Measurements from ENCODE around the gene ARHGAP12.
A peak's percentile ranks its signal among the peaks of the same experiment; 100 is the strongest.

Gene ARHGAP12

GRCh38 chr10:31768467-31768866 is 160.2 kb downstream of the ARHGAP12 start:
- Histone ChIP-seq H3K4me3 (ENCODE audit: low read depth in 1 of 2, low read length in 2 of 2) (no peak overlapping the region), H4K20me1 (ENCODE audit: insufficient read depth, low read length) (no peaks in the 10 kb centered on the region), H3K9me3 (ENCODE audit: insufficient read depth, low read length, severe bottlenecking) (no peaks in the 10 kb centered on the region), H3K4me2 (ENCODE audit: insufficient read depth, low read length) (no peak overlapping the region), H3K79me2 (ENCODE audit: insufficient read depth, low read length) (no peaks in the 10 kb centered on the region), H3K36me3 (ENCODE audit: insufficient read depth, low read length) (no peaks in the 10 kb centered on the region), H2AFZ (ENCODE audit: low read depth, low read length) (no peak overlapping the region), H3K27me3 (ENCODE audit: insufficient read depth, low read length, poor library complexity) (no peaks in the 10 kb centered on the region), H3K9ac (ENCODE audit: low read depth, low read length) (no peak overlapping the region), H3K27ac (ENCODE audit: low read length) (no peak overlapping the region), H3K4me1 (ENCODE audit: insufficient read depth, low read length) (no peaks in the 10 kb centered on the region)
- no peak for DNase-seq
- ATAC-seq (ENCODE audit: insufficient read depth, low read depth), result no peak
- TF ChIP-seq CTCF (IDR thresholded peaks at IDR 0.05; ENCODE audit: borderline replicate concordance, extremely low read depth, low read length, poor library complexity, severe bottlenecking) (no peak), EZH2 (IDR thresholded peaks at IDR 0.05; ENCODE audit: borderline replicate concordance, low read depth, low read length, severe bottlenecking) (no peak)

GRCh38 chr10:31765541-31765940 is 163.1 kb downstream of the ARHGAP12 start:
- no peak overlapping the region for H3K4me3 ChIP-seq (ENCODE audit: low read depth in 1 of 2, low read length in 2 of 2)
- no peak overlapping the region for H3K4me2 ChIP-seq (ENCODE audit: insufficient read depth, low read length)
- H3K4me1 ChIP-seq (ENCODE audit: insufficient read depth, low read length), result peaks cover 8% of the 10 kb centered on the region
- H2AFZ ChIP-seq (ENCODE audit: low read depth, low read length), result 0 out of 2 replicates have a peak overlapping the region, but pooled peaks have one; percentile 26
- DNase-seq (no peak), ATAC-seq (ENCODE audit: insufficient read depth, low read depth) (no peak)
- no peaks in the 10 kb centered on the region for H3K36me3 ChIP-seq (ENCODE audit: insufficient read depth, low read length)
- no peaks in the 10 kb centered on the region for H3K9me3 ChIP-seq (ENCODE audit: insufficient read depth, low read length, severe bottlenecking)
- no peak overlapping the region for H3K27ac ChIP-seq (ENCODE audit: low read length)
- no peak for TF ChIP-seq EZH2 (IDR thresholded peaks at IDR 0.05; ENCODE audit: borderline replicate concordance, low read depth, low read length, severe bottlenecking)
- no peak for TF ChIP-seq CTCF (IDR thresholded peaks at IDR 0.05; ENCODE audit: borderline replicate concordance, extremely low read depth, low read length, poor library complexity, severe bottlenecking)
- no peaks in the 10 kb centered on the region for H4K20me1 ChIP-seq (ENCODE audit: insufficient read depth, low read length)
- no peak overlapping the region for H3K9ac ChIP-seq (ENCODE audit: low read depth, low read length)
- no peaks in the 10 kb centered on the region for H3K27me3 ChIP-seq (ENCODE audit: insufficient read depth, low read length, poor library complexity)
- H3K79me2 ChIP-seq (ENCODE audit: insufficient read depth, low read length), result no peaks in the 10 kb centered on the region

- Histone ChIP-seq H3K9ac (ENCODE audit: low read depth, low read length) (no peak overlapping the region), H2AFZ (ENCODE audit: low read depth, low read length) (0 out of 2 replicates have a peak overlapping the region, but pooled peaks have one; percentile 8), H3K27ac (ENCODE audit: low read length) (no peak overlapping the region), H3K9me3 (ENCODE audit: insufficient read depth, low read length, severe bottlenecking) (no peaks in the 10 kb centered on the region), H3K4me2 (ENCODE audit: insufficient read depth, low read length) (no peak overlapping the region), H3K4me3 (ENCODE audit: low read depth in 1 of 2, low read length in 2 of 2) (no peak overlapping the region), H3K36me3 (ENCODE audit: insufficient read depth, low read length) (no peaks in the 10 kb centered on the region), H3K79me2 (ENCODE audit: insufficient read depth, low read length) (no peaks in the 10 kb centered on the region), H3K4me1 (ENCODE audit: insufficient read depth, low read length) (peaks cover 16% of the 10 kb centered on the region), H4K20me1 (ENCODE audit: insufficient read depth, low read length) (no peaks in the 10 kb centered on the region), H3K27me3 (ENCODE audit: insufficient read depth, low read length, poor library complexity) (no peaks in the 10 kb centered on the region)
- DNase-seq (no peak), ATAC-seq (ENCODE audit: insufficient read depth, low read depth) (no peak)
- TF ChIP-seq EZH2 (IDR thresholded peaks at IDR 0.05; ENCODE audit: borderline replicate concordance, low read depth, low read length, severe bottlenecking) (no peak), CTCF (IDR thresholded peaks at IDR 0.05; ENCODE audit: borderline replicate concordance, extremely low read depth, low read length, poor library complexity, severe bottlenecking) (no peak)
Measured at GRCh38 chr10:31762316-31762715, 166.3 kb downstream of the ARHGAP12 start.

- no peak for DNase-seq
- Histone ChIP-seq H4K20me1 (ENCODE audit: insufficient read depth, low read length) (no peaks in the 10 kb centered on the region), H2AFZ (ENCODE audit: low read depth, low read length) (peak overlapping the region; percentile 86), H3K27me3 (ENCODE audit: insufficient read depth, low read length, poor library complexity) (no peaks in the 10 kb centered on the region), H3K9me3 (ENCODE audit: insufficient read depth, low read length, severe bottlenecking) (no peaks in the 10 kb centered on the region), H3K27ac (ENCODE audit: low read length) (no peak overlapping the region), H3K9ac (ENCODE audit: low read depth, low read length) (peak overlapping the region; percentile 54; the same call in 1 of the 2 replicates), H3K36me3 (ENCODE audit: insufficient read depth, low read length) (no peaks in the 10 kb centered on the region), H3K4me3 (ENCODE audit: low read depth in 1 of 2, low read length in 2 of 2) (peak overlapping the region in 1 of 2 experiments; percentile 57; a peak in 1 of 4 replicates), H3K4me1 (ENCODE audit: insufficient read depth, low read length) (peaks cover 16% of the 10 kb centered on the region), H3K4me2 (ENCODE audit: insufficient read depth, low read length) (peak overlapping the region; percentile 78), H3K79me2 (ENCODE audit: insufficient read depth, low read length) (no peaks in the 10 kb centered on the region)
- TF ChIP-seq CTCF (IDR thresholded peaks at IDR 0.05; ENCODE audit: borderline replicate concordance, extremely low read depth, low read length, poor library complexity, severe bottlenecking), result no peak
- TF ChIP-seq EZH2 (IDR thresholded peaks at IDR 0.05; ENCODE audit: borderline replicate concordance, low read depth, low read length, severe bottlenecking), result no peak
- no peak for ATAC-seq (ENCODE audit: insufficient read depth, low read depth)
Measured at GRCh38 chr10:31761156-31761555, 167.5 kb downstream of the ARHGAP12 start.

Measured in DND-41 (cell line).